ENCODE measurements around the gene ACAD11.

DNA sequence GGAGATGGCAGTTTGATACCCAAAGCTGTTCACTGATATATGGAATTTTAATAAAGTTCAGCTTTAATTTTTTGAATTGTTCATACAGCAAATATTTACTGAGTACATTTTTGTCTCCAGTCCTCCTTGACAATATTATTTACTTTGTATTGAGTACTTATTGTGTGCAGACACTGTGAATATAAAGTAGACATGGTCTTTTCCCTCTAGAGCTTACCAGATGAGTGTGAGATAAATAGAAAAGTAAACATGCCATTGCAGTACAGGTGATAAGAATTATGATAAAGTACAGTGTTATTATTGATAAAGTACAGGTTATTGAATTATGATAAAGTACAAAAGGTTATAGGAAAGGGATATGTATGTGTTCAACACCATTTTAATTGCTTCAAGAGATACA is 2.6 kb upstream of the ACAD11 start:
- TF ChIP-seq ETS1 (conservative IDR thresholded peaks at IDR 0.05; ENCODE audit: control insufficient read depth, low read depth, low read length), result no peak
- no peak for TF ChIP-seq BACH1 (tag; IDR thresholded peaks at IDR 0.05)
